Measurements from ENCODE around the gene HOXA13.

- TF ChIP-seq ZBTB21 (tag by site-specific recombination; IDR thresholded peaks at IDR 0.05), result no peak
- TF ChIP-seq ZBTB20 (tag by site-specific recombination; IDR thresholded peaks at IDR 0.05), result no peak
- no peak for TF ChIP-seq CTCF (tag by site-specific recombination; IDR thresholded peaks at IDR 0.05)
- TF ChIP-seq FEZF1 (tag by site-specific recombination; IDR thresholded peaks at IDR 0.05), result no peak
- TF ChIP-seq ZBTB48 (tag by site-specific recombination; IDR thresholded peaks at IDR 0.05), result no peak
- no peak for TF ChIP-seq ZBTB11 (tag by site-specific recombination; conservative IDR thresholded peaks at IDR 0.05; ENCODE audit: low read depth)
- TF ChIP-seq ZFP41 (tag by site-specific recombination; IDR thresholded peaks at IDR 0.05; ENCODE audit: borderline replicate concordance), result no peak
- no peak for TF ChIP-seq ZNF513 (tag by site-specific recombination; IDR thresholded peaks at IDR 0.05)
- no peak for TF ChIP-seq ZNF274 (IDR thresholded peaks at IDR 0.05; ENCODE audit: low read length)
- TF ChIP-seq ZNF274 (tag by site-specific recombination; IDR thresholded peaks at IDR 0.05; ENCODE audit: borderline replicate concordance), result no peak
These were observed 35.9 kb downstream of the HOXA13 start for GRCh38 chr7:27164045-27164366.
